ENCODE data around the gene FURIN. TPM values are rescaled to one million over a fixed set of nuclear protein-coding genes. Genes with fewer than 3 reads are reported as not detected.
A peak's percentile ranks its signal among the peaks of the same experiment; 100 is the strongest.

FURIN gene
- total and polyA plus RNA-seq, 2 of the 8 experiments (the other 6 are each of a cell fraction or from before 2014, with no cell fraction given) = 15.8 to 32.1 TPM

DNA sequence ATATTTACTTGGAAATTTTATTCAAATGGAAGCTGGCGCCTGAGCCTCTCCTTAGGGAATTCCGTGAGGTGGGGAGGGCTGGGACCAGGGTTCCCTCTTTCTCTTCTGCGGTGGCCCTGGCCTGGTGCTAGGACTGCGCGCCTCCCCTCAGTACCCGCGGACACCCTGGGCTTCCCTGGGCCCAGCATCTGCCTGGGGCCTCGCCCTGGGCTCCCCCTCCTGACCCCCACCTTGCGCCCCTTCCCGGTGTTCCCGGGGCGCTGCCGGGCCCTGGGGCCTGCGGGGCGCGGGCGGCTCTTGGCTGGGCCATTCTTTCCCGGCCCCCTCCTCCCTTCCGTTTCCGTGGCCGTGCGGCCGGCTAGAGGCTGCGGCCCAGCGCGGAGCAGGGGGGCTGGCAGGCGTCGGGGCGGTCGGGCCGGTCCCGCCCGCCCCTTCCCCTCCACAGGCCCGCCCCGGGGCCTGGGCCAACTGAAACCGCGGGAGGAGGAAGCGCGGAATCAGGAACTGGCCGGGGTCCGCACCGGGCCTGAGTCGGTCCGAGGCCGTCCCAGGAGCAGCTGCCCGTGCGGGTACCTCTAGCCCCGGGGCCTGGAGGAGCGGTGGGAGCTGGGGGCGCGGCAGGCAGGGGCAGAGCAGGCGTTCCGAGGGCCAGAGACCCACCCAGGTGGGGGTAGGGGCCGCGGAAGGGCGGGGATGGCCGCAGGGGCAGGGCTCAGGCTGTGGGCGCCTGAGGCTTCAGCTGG, 15.8 kb downstream of the FURIN start, which contains the start of gene FES (continued):
- TF ChIP-seq, protein P1, sequence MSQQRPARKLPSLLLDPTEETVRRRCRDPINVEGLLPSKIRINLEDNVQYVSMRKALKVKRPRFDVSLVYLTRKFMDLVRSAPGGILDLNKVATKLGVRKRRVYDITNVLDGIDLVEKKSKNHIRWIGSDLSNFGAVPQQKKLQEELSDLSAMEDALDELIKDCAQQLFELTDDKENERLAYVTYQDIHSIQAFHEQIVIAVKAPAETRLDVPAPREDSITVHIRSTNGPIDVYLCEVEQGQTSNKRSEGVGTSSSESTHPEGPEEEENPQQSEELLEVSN (IDR thresholded peaks at IDR 0.05) = no peak; the same call in 1 of the 2 replicates
- no peak for TF ChIP-seq RFX5 (IDR thresholded peaks at IDR 0.05; ENCODE audit: borderline replicate concordance, low read depth, low read length)
- TF ChIP-seq POLR2AphosphoS5 (IDR thresholded peaks at IDR 0.05; ENCODE audit: low read depth, low read length) = no peak
- no peak for TF ChIP-seq JUND (IDR thresholded peaks at IDR 0.05; ENCODE audit: low read length)
- TF ChIP-seq CHD1 (IDR thresholded peaks at IDR 0.05; ENCODE audit: low read depth, low read length) = no peak
- TF ChIP-seq SAP30 (IDR thresholded peaks at IDR 0.05; ENCODE audit: insufficient read depth, insufficient replicate concordance, low read length) = no peak
- TF ChIP-seq RNF2 (IDR thresholded peaks at IDR 0.05; ENCODE audit: borderline replicate concordance, low read depth, low read length, missing control alignments, poor library complexity, severe bottlenecking) = no peak
- TF ChIP-seq CTCF (IDR thresholded peaks at IDR 0.05; ENCODE audit: control extremely low read depth in 1 of 3, insufficient read depth in 1 of 3, low read depth in 1 of 3, low read length in 3 of 3) = no peak
- peak; percentile 30 for TF ChIP-seq PHF8 (conservative IDR thresholded peaks at IDR 0.05; ENCODE audit: low read depth, low read length)
- no peak for TF ChIP-seq TAF7 (optimal IDR thresholded peaks at IDR 0.05; ENCODE audit: borderline replicate concordance, low read depth, low read length)
- TF ChIP-seq BACH1 (IDR thresholded peaks at IDR 0.05; ENCODE audit: low read length) = no peak
- TF ChIP-seq ATF2 (IDR thresholded peaks at IDR 0.05; ENCODE audit: low read length) = no peak
- TF ChIP-seq RAD21 (IDR thresholded peaks at IDR 0.05 in 1 of 2, conservative IDR thresholded peaks at IDR 0.05 in 1 of 2; ENCODE audit: low read depth in 2 of 2, low read length in 2 of 2) = no peak
- no peak for TF ChIP-seq TEAD4 (IDR thresholded peaks at IDR 0.05; ENCODE audit: low read depth, low read length)
- TF ChIP-seq SP4 (IDR thresholded peaks at IDR 0.05; ENCODE audit: low read length) = no peak
- no peak for TF ChIP-seq SIN3A (conservative IDR thresholded peaks at IDR 0.05 in 1 of 2, IDR thresholded peaks at IDR 0.05 in 1 of 2; ENCODE audit: low read depth in 1 of 2, low read length in 2 of 2)
- TF ChIP-seq POLR2A (IDR thresholded peaks at IDR 0.05; ENCODE audit: control extremely low read depth in 1 of 2, low read depth in 2 of 2, low read length in 2 of 2) = peak in 1 of 2 experiments; percentile 61; a peak in 1 of 3 replicates

All from H1 (cell line).